K562 (cell line): Measurements from ENCODE around the gene TNFRSF6B. TPM values are rescaled to one million over a fixed set of nuclear protein-coding genes. Genes with fewer than 3 reads are reported as not detected.

Experiments used
- ATAC-seq: fragments of 200-7000 bp; cut with Tn5 transposase; 3 replicates; pipeline ENCODE4 v1.9.1; 2020; ENCODE audit warnings: moderate library complexity
- BruUV-seq: library from RNA; stranded (reverse); fragments of 400-500 nt; replicated peaks from 2 replicates; lab custom pipeline; 2021; lab: Mats Ljungman, UMichigan
- CTCF ChIA-PET: fragments of 300-600 bp; formaldehyde crosslinking; extraction: SDS; loops from one replicate; lab custom pipeline; 2021; ENCODE audit warnings: low intra/inter-chr PET ratio; lab: Yijun Ruan, JAX
- POLR2A ChIA-PET: fragments of 300-600, 350-650 bp; sonication (Branson Sonifier 250); formaldehyde crosslinking; extraction: SDS; loops from one replicate; lab custom pipeline; 2021; ENCODE audit warnings: antibody characterized with exemption, inconsistent platforms; lab: Yijun Ruan, JAX
- DNase-seq, 4 experiments: peaks; one replicate each; pipeline versions ENCODE4 v3.0.0 to v3.0.0-alpha.2; 2011 to 2018; ENCODE audit warnings: low spot score in 3 of 4, mixed read lengths in 3 of 4; ENCODE audit errors: extremely low read depth in 1 of 4
- FAIRE-seq: peaks from 2 replicates; lab custom pipeline; 2011; peaks lifted over from hg19 to GRCh38; lab: Jason Lieb, UNC
- H2AFZ ChIP-seq: 2 replicates; pipeline ENCODE4 v1.6.0; 2011; ENCODE audit warnings: low read depth, low read length, control low read depth, inconsistent platforms
- H3K27ac ChIP-seq: fragments of 200-600 bp; 3 replicates; pipeline ENCODE4 v1.8.0; 2011; ENCODE audit warnings: low read depth, mild to moderate bottlenecking, control low read depth, inconsistent platforms, low read length, moderate library complexity, mixed read lengths; ENCODE audit errors: extremely low read depth
- H3K27me3 ChIP-seq, 2 experiments: fragments of 300-600 bp in 1 of 2; 2 replicates in 1 of 2; 3 replicates in 1 of 2; pipeline versions ENCODE4 v1.6.0 to v1.8.0; 2011; ENCODE audit warnings: inconsistent platforms in 2 of 2, low read length in 2 of 2, mild to moderate bottlenecking in 1 of 2, mixed read lengths in 1 of 2, moderate library complexity in 1 of 2; ENCODE audit not compliant: control insufficient read depth in 2 of 2, insufficient read depth in 2 of 2
- H3K36me3 ChIP-seq: fragments of 300-600 bp; 3 replicates; pipeline ENCODE4 v1.8.0; 2011; ENCODE audit warnings: mild to moderate bottlenecking, low read length, inconsistent platforms; ENCODE audit not compliant: control insufficient read depth, insufficient read depth
- H3K4me1 ChIP-seq, 2 experiments: fragments of 200-600 bp in 1 of 2; replicated peaks in 1 of 2; 2 replicates in 1 of 2; 3 replicates in 1 of 2; pipeline versions ENCODE4 v1.5.1 to v1.8.0; 2011; ENCODE audit warnings: inconsistent platforms in 2 of 2, low read length in 2 of 2, mild to moderate bottlenecking in 1 of 2, mixed read lengths in 1 of 2, moderate library complexity in 1 of 2; ENCODE audit not compliant: control insufficient read depth in 2 of 2, insufficient read depth in 2 of 2
- H3K4me2 ChIP-seq: 2 replicates; pipeline ENCODE4 v1.6.1; 2011; ENCODE audit warnings: low read length, control low read depth, inconsistent platforms, mixed read lengths; ENCODE audit not compliant: insufficient read depth
- H3K4me3 ChIP-seq: fragments of 200-600 bp; sonication (generic), shearing (Covaris generic); 2 replicates; pipeline ENCODE4 v1.5.1; 2016; ENCODE audit warnings: control low read depth, inconsistent platforms
- H3K79me2 ChIP-seq: fragments of 200-600 bp; 3 replicates; pipeline ENCODE4 v1.8.0; 2011; ENCODE audit warnings: low read length, inconsistent platforms; ENCODE audit not compliant: control insufficient read depth, insufficient read depth
- H3K9ac ChIP-seq, 2 experiments: 2 replicates each; pipeline versions ENCODE4 v1.6.0 to v1.6.1; 2011; ENCODE audit warnings: low read depth in 2 of 2, low read length in 2 of 2, control low read depth in 1 of 2, inconsistent platforms in 1 of 2, mild to moderate bottlenecking in 1 of 2, mixed read lengths in 1 of 2; ENCODE audit not compliant: insufficient read depth in 1 of 2
- H3K9me1 ChIP-seq: one replicate; pipeline ENCODE4 v1.6.0; 2011; ENCODE audit warnings: inconsistent platforms, mild to moderate bottlenecking, low read length, moderate library complexity; ENCODE audit not compliant: control insufficient read depth, insufficient read depth
- H3K9me3 ChIP-seq: replicated peaks from 2 replicates; pipeline ENCODE4 v1.5.1; 2011; ENCODE audit warnings: low read depth, low read length, inconsistent platforms; ENCODE audit not compliant: control insufficient read depth, insufficient read depth
- H4K20me1 ChIP-seq: replicated peaks from 2 replicates; pipeline ENCODE4 v1.6.1; 2011; ENCODE audit warnings: low read length, inconsistent platforms, mixed read lengths; ENCODE audit not compliant: control insufficient read depth, insufficient read depth
- CCNT2 ChIP-seq: IDR thresholded peaks from 2 replicates; pipeline ENCODE4 v1.6.1; 2011; ENCODE audit warnings: borderline replicate concordance, low read depth, mild to moderate bottlenecking, moderate library complexity, mixed read lengths, low read length; ENCODE audit not compliant: insufficient read length; ENCODE audit errors: extremely low read depth
- GATAD2A ChIP-seq: fragments of 450-650 bp; IDR thresholded peaks from 2 replicates; pipeline ENCODE4 v1.6.1; 2017
- POLR2A ChIP-seq: fragments of 450-650 bp; conservative IDR thresholded peaks from 2 replicates; pipeline ENCODE4 v1.6.1; 2016
- POLR2B ChIP-seq: fragments of 450-650 bp; IDR thresholded peaks from 2 replicates; pipeline ENCODE4 v1.6.1; 2018; ENCODE audit warnings: low read depth; ENCODE audit not compliant: partially characterized antibody
- POLR2G ChIP-seq: fragments of 200-400 bp; formaldehyde crosslinking; IDR thresholded peaks from 2 replicates; pipeline ENCODE4 v1.6.1; 2017; ENCODE audit warnings: low read depth, mild to moderate bottlenecking, antibody characterized with exemption, low read length, moderate library complexity
- RBFOX2 ChIP-seq: fragments of 200-400 bp; formaldehyde crosslinking; IDR thresholded peaks from 2 replicates; pipeline ENCODE4 v1.6.1; 2017; ENCODE audit warnings: low read depth, mild to moderate bottlenecking, low read length, moderate library complexity
- RBM22 ChIP-seq: fragments of 200-400 bp; formaldehyde crosslinking; IDR thresholded peaks from 2 replicates; pipeline ENCODE4 v1.6.1; 2018; ENCODE audit warnings: low read length, low read depth; ENCODE audit not compliant: poor library complexity, severe bottlenecking
- WGBS: fragments of 100-300 bp; shearing (Covaris generic); methylation state at CpG from one replicate; pipeline ENCODE4 v1.1.6; 2016; ENCODE audit warnings: low coverage, mixed read lengths; ENCODE audit not compliant: insufficient coverage; ENCODE audit errors: missing lambda C conversion rate; 5-methylcytosine and 5-hydroxymethylcytosine counted together
- in situ Hi-C: fragments of 300-500 bp; cut with MboI; formaldehyde crosslinking; loops from 4 replicates; pipeline ENCODE4 v1.15.0; 2018; ENCODE audit warnings: inconsistent platforms, mixed read lengths
- intact Hi-C: fragments of 100-400 bp; cut with micrococcal nuclease; formaldehyde crosslinking; loops from 2 replicates; pipeline ENCODE4 v1.14.2; 2022
- polyA plus RNA-seq, 8 experiments: library from polyadenylated mRNA; depleted of rRNA in 4 of 8; stranded (reverse) in 5 of 8; unstranded in 3 of 8; fragments of >200 nt; fragmentation: Nextera tagmentation in 2 of 8; fragmentation: Illumina TruSeq in 1 of 8; extraction: Ambion mirVana in 2 of 8; extraction: Trizol in 1 of 8; gene quantifications; 2 replicates each; pipeline versions ENCODE4 v1.2.1 to v1.2.3, GENCODE V29; 2011 to 2014; ENCODE audit warnings: inconsistent platforms in 1 of 8, missing spikeins in 1 of 8
- total RNA-seq, 7 experiments: library from RNA; depleted of rRNA in 6 of 7; stranded (reverse); fragments of >200 nt in 6 of 7; fragmentation: Illumina TruSeq in 2 of 7; extraction: Trizol in 2 of 7; gene quantifications; 2 replicates each; pipeline versions ENCODE4 v1.2.1 to v1.2.3, GENCODE V29; 2011 to 2021; ENCODE audit warnings: low replicate concordance in 1 of 7

Gene TNFRSF6B
- total and polyA plus RNA-seq, 9 of the 15 experiments (the other 6 are each of a cell fraction or from before 2014, with no cell fraction given) = 0.10 to 3.5 (median 0.32) TPM; not detected in 6

DNA sequence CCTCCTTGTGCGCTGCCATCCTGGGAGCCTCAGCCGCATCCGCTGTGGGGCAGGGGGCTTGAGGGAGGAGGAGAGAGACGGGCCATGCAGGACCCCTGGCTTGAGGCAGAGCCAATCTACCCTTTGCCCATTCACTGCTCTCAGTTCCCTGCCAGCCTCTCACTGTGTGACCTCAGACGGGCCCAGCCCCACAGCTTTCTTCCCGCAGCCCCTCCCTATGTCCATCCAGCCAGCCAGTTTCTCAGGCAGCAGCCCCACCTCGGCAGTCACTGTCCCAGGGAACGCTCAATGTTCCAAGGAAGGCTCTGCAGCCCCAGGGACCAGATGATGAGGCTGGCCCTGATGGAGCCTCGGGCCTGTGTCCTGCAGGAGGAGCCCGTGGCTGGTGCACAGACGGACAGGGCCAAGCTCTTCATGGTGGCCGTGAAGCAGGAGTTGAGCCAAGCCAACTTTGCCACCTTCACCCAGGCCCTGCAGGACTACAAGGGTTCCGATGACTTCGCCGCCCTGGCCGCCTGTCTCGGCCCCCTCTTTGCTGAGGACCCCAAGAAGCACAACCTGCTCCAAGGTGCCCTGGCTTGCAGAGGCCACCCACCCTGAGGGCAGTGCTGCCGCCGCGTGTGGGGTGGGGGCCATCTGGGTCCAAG is 3.9 kb upstream of the TNFRSF6B start:
- Histone ChIP-seq H3K9me1 (no peaks in the 10 kb centered on the region), H2AFZ (no peak overlapping the region), H3K9me3 (no peaks in the 10 kb centered on the region), H3K4me3 (no peak overlapping the region), H3K4me1 (peaks cover 0 to 75% of the 10 kb centered on the region in 2 experiments; a peak in 2 of 5 replicates), H3K9ac (no peak overlapping the region; a peak in 1 of 4 replicates), H3K79me2 (no peaks in the 10 kb centered on the region), H3K27me3 (no peaks in the 10 kb centered on the region), H3K27ac (no peak overlapping the region), H3K36me3 (peaks cover 37% of the 10 kb centered on the region; the same call in 2 of the 3 replicates), H3K4me2 (no peak overlapping the region), H4K20me1 (no peaks in the 10 kb centered on the region)
- in situ Hi-C loops = no loop called here
- no peak for ATAC-seq
- intact Hi-C loops = no loop called here
- 88% methylated on average over 14 of the region's 20 CpGs for WGBS
- no TSS peak for BruUV-seq
- DNase-seq = no peak
- ChIA-PET CTCF (no interaction called here), POLR2A (interaction anchor here (0.6 to 1.3 kb wide), 2 partner anchors 10 to 199 kb away, joined by 4 to 6 read pairs; no protein-coding TSS in a partner anchor)
- FAIRE-seq = no peak
- TF ChIP-seq POLR2A (0 out of 2 replicates have a peak, but pooled peaks have one; percentile 26), RBFOX2 (peak; percentile 11; the same call in 1 of the 2 replicates), POLR2B (no peak), GATAD2A (no peak), POLR2G (peak; percentile 64), RBM22 (peak; percentile 46), CCNT2 (peak; percentile 1)
